Esophagus mucosa (tissue), 1 donor: ENCODE results near the gene COL6A3. TPM values are rescaled to one million over a fixed set of nuclear protein-coding genes. Genes with fewer than 3 reads are reported as not detected.

ENCODE experiments used
- ATAC-seq: fragments of 200-7000 bp; cut with Tn5 transposase; one replicate; pipeline ENCODE4 v1.9.1; 2020
- total RNA-seq: library from RNA; stranded (reverse); gene quantifications from one replicate; pipeline ENCODE4 v1.2.4, GENCODE V29; 2023
- donor health status: DM: yes; HTN: yes; CAD: no.

COL6A3 gene, protein sequence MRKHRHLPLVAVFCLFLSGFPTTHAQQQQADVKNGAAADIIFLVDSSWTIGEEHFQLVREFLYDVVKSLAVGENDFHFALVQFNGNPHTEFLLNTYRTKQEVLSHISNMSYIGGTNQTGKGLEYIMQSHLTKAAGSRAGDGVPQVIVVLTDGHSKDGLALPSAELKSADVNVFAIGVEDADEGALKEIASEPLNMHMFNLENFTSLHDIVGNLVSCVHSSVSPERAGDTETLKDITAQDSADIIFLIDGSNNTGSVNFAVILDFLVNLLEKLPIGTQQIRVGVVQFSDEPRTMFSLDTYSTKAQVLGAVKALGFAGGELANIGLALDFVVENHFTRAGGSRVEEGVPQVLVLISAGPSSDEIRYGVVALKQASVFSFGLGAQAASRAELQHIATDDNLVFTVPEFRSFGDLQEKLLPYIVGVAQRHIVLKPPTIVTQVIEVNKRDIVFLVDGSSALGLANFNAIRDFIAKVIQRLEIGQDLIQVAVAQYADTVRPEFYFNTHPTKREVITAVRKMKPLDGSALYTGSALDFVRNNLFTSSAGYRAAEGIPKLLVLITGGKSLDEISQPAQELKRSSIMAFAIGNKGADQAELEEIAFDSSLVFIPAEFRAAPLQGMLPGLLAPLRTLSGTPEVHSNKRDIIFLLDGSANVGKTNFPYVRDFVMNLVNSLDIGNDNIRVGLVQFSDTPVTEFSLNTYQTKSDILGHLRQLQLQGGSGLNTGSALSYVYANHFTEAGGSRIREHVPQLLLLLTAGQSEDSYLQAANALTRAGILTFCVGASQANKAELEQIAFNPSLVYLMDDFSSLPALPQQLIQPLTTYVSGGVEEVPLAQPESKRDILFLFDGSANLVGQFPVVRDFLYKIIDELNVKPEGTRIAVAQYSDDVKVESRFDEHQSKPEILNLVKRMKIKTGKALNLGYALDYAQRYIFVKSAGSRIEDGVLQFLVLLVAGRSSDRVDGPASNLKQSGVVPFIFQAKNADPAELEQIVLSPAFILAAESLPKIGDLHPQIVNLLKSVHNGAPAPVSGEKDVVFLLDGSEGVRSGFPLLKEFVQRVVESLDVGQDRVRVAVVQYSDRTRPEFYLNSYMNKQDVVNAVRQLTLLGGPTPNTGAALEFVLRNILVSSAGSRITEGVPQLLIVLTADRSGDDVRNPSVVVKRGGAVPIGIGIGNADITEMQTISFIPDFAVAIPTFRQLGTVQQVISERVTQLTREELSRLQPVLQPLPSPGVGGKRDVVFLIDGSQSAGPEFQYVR (N-terminal part only)
- 23.0 TPM for total RNA-seq

DNA sequence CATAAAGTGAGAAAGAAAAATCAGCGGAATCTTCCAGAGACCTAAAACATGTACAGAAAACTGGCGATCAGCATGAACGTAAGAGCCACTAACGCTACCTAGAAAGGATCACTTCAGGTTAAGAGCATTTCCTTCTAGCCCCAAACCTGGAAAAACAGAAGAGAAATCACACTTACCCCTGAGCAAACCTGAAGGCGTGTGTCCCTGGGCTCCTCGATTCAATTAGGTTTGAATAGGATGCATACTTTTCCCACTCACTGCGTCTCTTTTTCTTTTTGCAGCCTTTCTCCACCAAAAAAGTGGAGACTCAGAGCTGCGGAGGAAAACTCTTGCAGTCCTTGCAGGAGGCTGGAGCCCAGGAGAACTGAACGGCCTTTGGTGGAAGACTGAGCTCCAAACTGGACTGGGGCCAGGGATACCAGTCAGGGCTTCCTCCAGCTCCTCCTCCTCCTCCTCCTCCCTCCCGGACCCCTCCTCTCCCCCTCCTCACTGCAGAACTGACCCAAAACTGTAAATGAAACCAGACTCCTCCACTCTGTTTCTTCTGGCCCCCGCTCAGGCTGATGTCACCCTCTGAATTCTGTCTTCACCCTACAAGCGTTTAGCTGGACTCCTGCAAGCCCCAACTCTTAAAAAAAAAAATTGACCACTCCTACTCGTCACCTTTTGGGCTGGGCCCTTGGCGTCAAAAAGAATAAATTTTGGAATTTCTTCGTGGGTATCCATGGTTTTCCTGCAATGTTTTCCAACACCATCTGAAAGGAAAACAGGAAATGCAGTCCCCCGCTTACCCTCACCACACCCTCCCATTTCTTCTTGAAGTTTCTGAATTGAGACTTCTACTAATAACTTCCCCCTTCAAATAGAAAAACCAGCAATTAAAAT is at the start of gene COL6A3:
TSS of gene COL6A3 (minus strand) at position 388 of the 885 bp plus-strand sequence. CDS start 17,347 bp downstream, outside the sequence.
- no peak for ATAC-seq

DNA sequence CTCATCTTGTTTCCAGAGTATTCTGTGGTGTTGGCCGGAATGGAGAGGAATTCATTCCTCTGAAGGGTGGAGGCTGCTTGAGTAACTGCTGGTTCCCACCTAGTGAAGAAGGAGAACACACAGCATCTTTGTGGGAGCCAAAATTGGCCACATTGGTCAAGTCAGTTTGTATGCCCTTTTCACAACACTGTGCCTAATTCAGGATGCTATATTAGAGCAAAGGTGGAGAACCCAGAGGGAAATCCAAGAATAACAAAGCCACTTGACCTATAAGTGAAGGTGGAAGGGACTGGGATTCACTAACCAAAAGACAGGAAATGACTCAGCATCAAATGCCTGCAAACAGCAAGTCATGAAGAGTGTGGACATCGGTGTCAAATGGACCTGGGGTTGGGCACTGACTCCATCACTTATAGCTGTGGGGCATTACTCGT is 45.8 kb upstream of the COL6A3 start:
- no peak for ATAC-seq

DNA sequence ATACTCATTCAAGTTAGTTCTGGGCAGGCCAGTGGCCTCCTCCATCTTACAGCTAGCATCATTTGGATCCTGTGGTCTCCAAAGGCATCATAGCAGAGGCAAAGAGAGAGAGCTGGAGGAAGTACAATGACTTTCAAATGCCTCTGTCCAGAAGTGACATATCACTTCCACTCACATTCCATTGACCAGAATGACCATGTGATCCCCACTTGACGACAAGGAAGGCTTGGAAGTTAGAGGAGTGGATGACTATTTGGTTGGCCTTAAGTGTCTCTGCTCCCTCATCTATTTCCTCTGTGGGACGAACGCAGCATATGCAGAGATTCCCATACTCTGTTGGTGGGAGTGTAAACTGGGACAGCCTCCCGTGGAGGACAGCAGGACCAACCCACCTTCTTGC is 45.3 kb upstream of the COL6A3 start:
- no peak for ATAC-seq

DNA sequence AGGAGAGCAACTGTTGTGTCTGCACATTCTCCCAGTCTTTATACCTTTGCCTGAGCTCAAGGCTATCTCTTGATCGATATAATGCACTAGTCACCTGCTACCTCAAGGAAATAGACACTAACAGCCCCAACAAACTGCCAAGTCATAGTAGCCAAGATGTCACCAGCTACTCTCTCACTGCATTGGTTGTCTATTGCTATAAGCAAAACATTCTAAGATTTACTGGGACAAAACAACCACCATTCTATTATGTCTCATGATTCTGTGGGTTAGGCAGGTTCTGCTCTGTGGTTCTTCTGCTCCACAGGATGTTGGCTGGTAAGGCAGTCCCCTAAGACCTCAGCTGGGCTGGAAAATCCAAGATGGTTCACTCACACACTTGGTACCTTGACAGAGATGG is 44.6 kb upstream of the COL6A3 start:
- no peak for ATAC-seq

DNA sequence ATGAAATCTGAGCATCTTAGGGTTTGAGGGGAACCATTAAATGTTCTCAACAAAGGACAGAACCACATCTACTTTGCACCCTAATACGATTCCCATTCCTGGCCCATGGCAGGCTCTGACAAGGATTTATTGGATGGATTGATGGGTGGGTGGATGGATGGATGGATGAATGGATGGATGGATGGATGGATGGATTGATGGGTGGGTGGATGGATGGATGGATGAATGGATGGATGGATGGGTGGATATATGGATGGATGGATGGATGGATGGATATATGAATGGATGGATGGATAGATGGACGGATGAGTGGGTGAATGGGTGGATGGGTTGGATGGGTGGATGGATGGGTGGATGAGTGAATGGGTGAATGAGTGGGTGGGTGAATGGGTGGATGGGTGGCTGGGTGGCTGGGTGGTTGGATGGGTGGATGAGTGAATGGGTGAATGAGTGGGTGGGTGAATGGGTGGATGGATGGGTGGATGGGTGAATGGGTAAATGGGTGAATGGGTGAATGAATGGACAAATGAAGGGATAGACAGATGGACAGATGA is 43.5 kb upstream of the COL6A3 start:
- no peak for ATAC-seq

DNA sequence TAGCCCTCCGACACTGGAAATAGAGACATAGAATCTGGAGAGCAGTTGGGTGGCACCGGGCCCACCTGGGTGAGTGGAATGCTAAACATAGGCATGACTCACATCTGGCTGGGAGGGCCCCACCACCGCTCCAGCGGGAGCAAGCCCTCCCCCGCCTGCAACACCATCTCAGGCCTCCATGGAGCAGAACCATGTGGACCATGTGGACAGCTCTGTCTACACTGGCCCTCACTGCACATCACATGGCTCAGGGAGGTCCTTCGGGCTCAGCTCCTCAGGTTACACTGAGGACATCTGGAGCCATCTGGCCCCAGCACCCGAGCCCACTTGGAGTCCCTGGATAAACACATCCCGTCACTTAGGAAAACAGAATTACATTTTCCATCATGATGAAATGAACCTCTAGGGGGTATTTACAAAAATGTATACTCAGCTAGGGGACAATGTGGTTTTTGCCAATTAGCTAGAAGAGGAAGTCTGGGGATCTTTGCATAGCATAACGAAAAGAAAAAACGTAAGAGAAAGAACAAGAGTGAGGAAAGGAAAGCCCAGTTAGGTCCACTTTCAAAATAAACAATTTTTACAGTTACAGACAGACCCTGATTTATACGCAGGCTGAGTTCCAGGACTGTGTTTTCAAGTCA is 42.4 kb upstream of the COL6A3 start:
- ATAC-seq, result peak; percentile 44

DNA sequence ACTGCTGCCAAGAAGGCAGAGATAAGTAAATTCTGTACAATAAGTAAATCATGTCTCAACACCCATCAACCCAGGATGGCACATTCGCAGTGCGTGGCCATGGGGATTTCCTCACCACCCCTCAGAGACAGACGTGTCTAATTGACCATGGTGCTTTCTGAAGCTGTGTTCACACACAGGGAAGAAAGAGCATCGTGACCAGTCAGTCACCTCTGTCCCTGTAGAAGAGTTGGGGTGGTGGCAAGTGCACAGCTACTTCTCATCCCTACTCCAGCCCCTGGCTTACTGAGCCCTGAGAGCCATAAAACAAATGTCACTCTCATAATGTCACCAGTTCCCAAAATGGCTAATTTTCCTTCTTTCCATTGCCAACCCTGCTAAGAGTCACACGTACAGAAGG is 41.8 kb upstream of the COL6A3 start:
- ATAC-seq, result no peak

DNA sequence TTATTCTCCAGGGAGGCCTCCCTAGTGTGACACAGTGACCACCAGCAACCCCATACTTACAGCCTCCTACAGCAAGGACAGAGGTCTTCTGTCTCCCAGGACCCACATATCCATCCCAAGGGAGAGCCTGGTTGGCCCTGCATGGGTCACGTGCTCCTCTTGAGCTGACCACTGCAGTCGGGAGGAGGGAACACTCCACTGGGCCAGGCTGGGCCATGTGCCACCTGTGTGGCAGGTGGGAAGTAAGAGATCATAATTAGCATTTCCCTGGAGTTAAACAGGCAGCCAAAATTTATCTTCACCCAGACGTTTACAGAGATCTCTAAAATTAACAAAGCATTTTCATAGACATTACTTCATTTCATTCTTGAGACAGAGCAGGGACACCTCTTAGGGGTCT is 39.7 kb upstream of the COL6A3 start:
- ATAC-seq, result no peak

DNA sequence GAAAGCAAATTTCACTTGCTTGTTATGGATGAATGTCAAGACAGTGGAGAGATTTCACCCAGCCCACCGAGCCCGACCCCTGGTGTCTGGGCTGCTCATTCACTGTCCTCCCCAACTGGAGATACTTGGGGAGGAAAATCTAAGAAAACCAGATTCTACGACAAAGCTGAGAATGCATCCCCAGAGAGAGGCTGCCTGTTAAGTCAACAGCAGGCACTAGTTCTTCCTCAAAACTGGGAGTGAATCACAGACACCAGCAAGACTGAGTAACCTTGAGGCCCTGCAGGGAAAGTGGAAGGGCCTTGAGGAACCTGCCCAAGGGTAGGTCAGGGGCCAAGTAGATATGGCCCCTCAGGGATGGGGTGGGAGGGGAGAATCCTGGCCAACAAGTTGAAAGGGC is 38.9 kb upstream of the COL6A3 start:
- no peak for ATAC-seq

DNA sequence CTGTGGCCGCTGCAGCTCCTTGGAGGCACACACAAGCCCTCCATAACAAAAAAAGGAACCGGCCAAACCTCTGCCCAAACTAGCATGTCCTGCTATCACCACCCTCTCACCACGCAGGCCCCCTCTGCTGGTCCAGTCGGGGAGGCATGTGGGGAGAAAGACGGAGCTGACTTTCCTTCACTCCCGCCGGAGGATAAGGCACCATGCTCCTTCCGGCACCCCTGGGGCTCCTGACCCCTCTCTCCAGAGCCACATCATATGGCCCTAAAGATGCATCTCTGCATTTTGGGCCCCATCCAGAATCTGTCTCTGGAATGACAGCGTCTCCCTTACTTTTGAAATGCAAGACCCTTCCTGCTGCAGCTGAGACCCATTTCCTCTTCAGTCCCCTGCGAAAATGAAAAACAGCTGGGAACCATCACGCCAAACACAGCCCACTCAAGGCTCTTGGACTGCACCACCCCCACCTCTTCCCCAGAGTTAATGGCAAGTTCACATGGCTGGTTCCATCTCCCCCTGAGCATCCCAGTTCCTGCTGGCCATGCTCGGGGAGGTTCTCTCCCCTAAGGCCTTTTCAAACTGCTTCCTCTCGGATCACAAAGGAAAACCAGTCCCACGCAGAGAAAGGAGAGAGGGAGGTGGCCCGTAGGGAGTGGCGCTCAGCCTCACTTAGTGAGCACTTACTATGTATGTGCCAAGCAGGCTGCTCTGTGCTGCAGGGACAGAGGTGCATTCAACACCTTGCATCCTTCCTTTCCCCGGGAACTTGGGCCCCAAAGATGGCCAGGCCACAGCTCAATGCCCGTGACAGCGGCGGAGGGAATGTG is 37.9 kb upstream of the COL6A3 start:
- ATAC-seq, result no peak

DNA sequence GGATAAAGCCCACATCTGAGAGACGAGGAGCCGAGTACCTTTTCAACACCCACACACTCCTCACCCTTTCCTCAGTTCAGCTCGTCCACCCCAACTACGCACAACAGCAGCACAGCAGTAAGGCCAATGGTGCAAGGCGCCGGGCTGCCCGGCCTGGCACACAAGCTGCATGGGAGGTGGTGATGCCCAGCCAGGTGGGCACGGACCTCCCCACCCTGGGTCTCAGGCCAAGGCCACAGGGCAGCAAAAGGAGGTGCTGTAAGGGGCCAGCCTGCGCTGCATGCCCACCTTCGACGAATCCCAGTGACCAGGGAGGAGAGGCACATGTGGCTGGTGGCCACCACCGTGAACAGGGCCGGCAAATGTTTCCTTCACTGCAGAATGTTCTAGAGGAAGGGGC is 36.6 kb upstream of the COL6A3 start:
- ATAC-seq, result no peak

DNA sequence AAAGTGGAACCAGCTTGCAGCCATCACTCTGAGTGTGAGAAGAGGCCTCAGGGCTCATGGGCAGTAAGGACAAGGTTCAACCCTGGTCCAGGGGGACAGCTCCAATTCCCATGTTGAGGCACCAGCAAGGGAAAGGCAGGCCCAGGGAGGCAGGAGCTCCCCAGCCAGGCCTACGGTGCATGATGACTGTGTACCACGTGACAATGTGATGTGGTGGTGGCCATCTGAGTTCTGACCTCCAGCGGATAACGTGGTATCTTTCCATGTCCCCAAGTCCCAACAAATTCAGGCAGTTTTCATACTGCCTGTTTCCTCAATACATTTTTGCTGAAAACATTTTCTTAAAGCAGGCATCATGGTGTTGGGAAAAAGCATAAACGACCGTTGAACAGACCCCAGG is 36.1 kb upstream of the COL6A3 start:
- no peak for ATAC-seq

DNA sequence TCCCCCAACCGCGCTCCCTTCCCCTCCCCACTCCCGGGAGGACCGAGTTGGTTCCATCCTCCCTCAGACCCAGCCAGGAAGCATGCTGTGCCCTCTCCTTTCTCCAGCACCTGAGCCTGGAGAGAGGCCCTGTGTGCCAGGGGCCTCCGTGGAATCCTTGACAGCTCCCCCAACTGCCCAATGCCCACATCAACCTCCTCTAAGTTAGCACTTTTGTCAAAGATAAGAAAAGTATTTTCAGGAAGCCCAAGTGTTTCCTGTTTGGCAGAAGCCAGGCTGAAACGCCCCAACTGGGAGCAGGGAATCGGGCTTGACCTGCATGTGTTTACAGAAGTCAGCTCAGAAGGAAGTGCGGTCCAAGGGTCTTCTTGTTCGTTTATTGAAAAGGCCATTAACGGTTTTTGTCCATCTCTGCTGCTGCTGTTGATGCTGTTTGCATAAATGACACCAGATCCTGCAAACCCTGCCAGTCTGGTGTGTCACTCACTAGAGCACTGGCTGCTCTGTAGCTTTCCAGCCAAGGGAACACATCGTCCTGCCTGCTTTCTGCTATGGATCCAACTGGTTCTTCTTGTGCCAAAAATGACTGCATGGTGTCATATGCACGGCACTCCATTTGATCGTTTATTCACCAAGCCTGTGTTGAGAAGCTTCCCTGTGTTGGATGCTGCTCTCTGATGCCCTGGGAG is 35.4 kb upstream of the COL6A3 start:
- no peak for ATAC-seq

DNA sequence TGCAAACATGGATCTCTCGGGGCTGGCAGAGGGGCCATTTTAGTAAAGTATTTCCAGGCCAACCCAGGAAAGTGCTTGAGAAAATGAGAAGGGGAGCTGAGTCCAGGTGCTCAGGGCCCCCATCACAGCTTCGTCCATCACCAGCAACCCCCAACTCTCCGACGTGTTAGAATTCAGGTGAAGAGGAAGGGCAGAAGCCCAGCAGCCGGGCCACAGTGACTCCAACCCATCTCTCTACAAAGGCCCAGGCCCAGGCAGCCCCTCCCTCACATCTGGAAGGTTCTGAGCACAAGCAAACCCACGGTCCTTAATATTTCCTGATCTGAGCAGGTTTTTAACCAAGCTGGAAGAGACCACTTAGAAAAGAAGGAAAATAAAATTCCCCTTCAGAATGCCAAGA is 34.7 kb upstream of the COL6A3 start:
- ATAC-seq, result no peak

DNA sequence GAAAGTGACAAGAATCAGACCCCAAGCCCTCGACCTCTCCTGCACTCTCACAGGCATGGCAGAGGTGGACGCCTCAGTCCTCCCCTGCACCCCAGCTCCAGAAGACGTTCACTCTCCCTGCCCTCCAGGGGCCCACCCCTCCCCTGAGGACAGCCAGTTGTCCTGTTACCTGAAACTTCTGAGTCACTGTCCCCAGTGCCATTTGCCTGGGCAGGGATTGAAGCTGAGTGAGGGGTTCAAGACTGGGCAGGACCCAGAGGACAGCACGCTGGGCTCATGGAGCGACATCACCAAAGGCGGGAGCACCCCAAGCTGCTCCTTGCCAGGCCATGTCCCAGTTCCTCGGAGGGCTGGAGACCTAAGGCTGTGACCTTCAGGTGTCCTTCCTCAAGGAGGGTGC is 34.2 kb upstream of the COL6A3 start:
- no peak for ATAC-seq

DNA sequence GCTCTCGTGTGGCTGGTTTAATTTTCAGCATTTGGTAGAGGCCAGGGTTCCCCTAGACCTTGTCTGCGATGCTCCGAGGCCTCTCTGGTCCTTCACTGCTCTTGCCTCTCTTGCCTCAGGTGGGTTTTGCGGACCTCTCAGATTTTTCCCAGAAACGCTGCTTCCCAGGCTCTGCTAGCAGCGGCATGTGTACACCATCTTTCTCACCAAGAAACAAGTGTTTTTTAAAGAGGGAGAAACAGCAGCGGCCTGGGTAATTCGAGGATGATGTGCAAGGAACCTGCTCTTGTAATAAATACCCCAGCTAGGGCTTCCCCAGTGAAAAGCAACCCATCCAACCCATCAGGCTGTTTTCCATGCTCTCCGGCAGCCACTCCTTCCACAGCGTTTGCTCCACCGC is 33.5 kb upstream of the COL6A3 start:
- ATAC-seq, result no peak

DNA sequence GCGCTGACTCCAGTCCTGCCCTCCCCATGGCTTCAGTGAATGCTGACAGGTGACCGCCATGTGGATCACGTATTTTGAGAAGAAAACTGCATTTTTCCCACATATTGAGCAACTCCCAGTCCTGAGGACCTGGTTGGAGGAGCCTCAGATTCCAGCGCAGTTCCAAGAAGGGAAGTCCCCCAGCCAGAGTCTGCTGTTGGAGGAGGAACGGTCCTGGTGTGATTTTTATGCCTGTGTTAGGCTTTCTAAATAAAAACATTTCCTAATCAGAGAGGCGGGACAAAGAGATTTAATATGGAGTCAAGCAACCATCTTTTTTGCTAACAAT is 32.3 kb upstream of the COL6A3 start:
- no peak for ATAC-seq

DNA sequence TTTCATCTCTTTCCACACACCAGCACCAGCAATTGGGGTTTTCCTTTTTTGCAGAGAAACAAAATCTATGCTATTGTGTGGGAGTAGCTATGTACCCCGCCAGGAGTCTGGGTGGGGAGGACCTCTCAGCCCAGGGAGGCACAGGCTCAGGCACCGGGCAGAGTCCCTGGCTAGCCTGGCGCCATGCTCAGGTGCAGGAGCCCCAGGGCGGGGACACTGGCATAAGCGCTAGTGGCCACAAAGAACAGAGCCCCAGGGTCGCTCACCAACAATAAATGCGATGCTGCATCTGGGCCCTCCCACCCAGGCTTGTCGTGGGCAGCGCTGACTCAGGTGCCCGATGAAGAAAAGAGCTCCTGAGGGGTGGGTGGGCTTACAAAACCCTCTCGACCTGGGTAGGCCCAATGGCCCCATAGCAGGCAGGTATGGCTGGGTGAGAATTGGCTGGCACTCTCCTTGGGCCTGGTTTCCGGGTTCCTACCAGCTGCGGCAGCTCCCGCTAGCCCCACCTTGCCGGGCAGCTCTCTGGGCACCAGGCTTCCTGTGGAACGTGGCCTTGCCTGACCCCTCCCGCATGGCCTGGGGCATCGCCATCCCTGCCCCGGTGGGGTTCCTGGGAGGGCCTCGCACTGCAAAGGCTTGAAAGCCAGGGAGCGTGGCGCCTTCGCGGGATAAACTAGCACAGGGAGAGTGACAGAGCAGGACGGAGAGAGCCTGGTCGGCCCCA is 31.8 kb upstream of the COL6A3 start:
- ATAC-seq, result no peak

DNA sequence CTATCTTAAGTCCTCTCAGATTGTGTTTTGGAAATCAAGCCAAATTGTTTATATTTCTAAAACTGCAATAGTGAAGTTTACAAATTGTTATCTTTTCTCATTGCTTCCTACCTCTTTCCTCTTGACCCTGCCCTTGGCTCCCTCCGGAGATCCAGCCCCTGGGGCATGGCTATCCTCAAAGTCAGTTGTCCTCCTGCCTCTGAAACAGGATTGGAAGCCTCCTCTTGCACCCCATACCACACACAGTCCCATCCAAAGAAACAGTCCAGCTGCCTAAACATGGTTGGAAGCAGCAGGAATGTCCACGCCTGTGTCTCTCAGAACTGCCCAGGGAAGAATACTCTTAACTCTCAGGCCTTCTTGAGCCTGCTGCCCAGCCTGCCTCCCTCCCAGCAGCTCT is 30.1 kb upstream of the COL6A3 start:
- no peak for ATAC-seq
